A549 (cell line): Measurements from ENCODE around the gene GAK.

Experiments
- CHD2 ChIP-seq: fragments of 150-350 bp; IDR thresholded peaks from 2 replicates; pipeline ENCODE4 v1.6.1; 2014; ENCODE audit warnings: low read length; ENCODE audit not compliant: partially characterized antibody
- EP300 ChIP-seq, 2 experiments: fragments of >200 bp; sonication (Bioruptor Twin); formaldehyde crosslinking; IDR thresholded peaks; 2 replicates in 1 of 2; 3 replicates in 1 of 2; pipeline ENCODE4 v1.6.1; 2016 to 2017
- RNF2 ChIP-seq: fragments of 200-600 bp; sonication (generic); IDR thresholded peaks from 2 replicates; pipeline ENCODE4 v1.6.1; 2016; ENCODE audit warnings: low read depth, mild to moderate bottlenecking, antibody characterized with exemption, moderate library complexity, borderline replicate concordance
- TF ChIP-seq, protein P1 (sequence below): fragments of >200 bp; sonication (Bioruptor Twin); formaldehyde crosslinking; IDR thresholded peaks from 3 replicates; pipeline ENCODE4 v1.5.1; 2016
- TF ChIP-seq, protein P2 (sequence below): fragments of 250-450 bp; sonication (Bioruptor Pico); IDR thresholded peaks from 2 replicates; pipeline ENCODE4 v1.5.0; 2021; ENCODE audit warnings: mild to moderate bottlenecking, moderate library complexity, borderline replicate concordance

DNA sequence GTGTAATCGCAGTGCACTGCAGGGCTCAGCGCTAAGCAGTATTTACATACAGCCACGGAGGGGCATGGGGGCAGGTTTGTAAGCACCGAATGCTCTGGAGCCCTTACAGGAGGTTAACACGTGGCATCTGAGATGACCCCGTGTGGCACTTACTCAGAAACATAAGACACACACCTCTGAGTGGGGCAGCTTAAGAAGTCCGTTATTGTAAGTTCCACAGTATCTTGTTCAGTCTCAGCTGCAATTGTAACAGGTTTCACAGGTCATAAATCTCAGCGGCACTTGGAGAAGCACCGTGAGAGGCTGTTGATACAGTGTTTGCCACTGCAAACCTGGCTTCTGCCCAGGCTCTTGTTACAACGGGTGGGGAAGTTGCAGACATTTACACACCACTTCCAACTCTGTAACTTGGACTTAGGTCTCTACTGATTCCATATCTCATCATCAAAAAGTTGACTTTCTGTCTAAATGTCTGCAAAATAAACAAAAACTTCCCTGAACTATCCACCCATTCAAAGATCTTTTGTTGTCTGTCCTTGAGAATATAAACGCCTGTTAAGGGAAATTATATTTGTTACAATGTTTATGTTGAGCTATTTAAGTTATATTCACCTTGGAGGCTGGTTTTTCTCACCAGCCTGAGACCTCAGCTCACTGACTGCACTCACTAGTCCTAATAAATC is 116.5 kb downstream of the GAK start:
- TF ChIP-seq, protein P1, sequence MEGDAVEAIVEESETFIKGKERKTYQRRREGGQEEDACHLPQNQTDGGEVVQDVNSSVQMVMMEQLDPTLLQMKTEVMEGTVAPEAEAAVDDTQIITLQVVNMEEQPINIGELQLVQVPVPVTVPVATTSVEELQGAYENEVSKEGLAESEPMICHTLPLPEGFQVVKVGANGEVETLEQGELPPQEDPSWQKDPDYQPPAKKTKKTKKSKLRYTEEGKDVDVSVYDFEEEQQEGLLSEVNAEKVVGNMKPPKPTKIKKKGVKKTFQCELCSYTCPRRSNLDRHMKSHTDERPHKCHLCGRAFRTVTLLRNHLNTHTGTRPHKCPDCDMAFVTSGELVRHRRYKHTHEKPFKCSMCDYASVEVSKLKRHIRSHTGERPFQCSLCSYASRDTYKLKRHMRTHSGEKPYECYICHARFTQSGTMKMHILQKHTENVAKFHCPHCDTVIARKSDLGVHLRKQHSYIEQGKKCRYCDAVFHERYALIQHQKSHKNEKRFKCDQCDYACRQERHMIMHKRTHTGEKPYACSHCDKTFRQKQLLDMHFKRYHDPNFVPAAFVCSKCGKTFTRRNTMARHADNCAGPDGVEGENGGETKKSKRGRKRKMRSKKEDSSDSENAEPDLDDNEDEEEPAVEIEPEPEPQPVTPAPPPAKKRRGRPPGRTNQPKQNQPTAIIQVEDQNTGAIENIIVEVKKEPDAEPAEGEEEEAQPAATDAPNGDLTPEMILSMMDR: no peak
- TF ChIP-seq CHD2: no peak
- TF ChIP-seq RNF2: no peak
- TF ChIP-seq, protein P2, sequence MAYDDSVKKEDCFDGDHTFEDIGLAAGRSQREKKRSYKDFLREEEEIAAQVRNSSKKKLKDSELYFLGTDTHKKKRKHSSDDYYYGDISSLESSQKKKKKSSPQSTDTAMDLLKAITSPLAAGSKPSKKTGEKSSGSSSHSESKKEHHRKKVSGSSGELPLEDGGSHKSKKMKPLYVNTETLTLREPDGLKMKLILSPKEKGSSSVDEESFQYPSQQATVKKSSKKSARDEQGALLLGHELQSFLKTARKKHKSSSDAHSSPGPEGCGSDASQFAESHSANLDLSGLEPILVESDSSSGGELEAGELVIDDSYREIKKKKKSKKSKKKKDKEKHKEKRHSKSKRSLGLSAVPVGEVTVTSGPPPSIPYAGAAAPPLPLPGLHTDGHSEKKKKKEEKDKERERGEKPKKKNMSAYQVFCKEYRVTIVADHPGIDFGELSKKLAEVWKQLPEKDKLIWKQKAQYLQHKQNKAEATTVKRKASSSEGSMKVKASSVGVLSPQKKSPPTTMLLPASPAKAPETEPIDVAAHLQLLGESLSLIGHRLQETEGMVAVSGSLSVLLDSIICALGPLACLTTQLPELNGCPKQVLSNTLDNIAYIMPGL (CRISPR knock-in tag): no peak
- no peak for TF ChIP-seq EP300 (IDR thresholded peaks at IDR 0.05)
